ENCODE data around the gene DPF3. TPM values are rescaled to one million over a fixed set of nuclear protein-coding genes. Genes with fewer than 3 reads are reported as not detected.
"Not testable (repeated sequence)": the region's sequence is repeated elsewhere in the genome, so short reads cannot be mapped to it uniquely, and the experiment has no call there.

DPF3 gene
- total RNA-seq, 1 donor from 2014 or later, result 27.3 TPM

- ATAC-seq (no peak), DNase-seq (ENCODE audit: missing footprints) (no peak)
- intact Hi-C loops (cut with DNase I), result no loop called here
These were observed 9.5 kb downstream of the DPF3 start for GRCh38 chr14:72884386-72884785.

- DNase-seq (ENCODE audit: missing footprints) (no peak), ATAC-seq (no peak)
- intact Hi-C loops (cut with DNase I), result no loop called here
These were observed 9.9 kb downstream of the DPF3 start for GRCh38 chr14:72883961-72884360.

- ATAC-seq (no peak), DNase-seq (ENCODE audit: missing footprints) (no peak)
- intact Hi-C loops (cut with DNase I), result no loop called here
These were observed 10.8 kb downstream of the DPF3 start for GRCh38 chr14:72883109-72883508.

- no peak for ATAC-seq
- intact Hi-C loops (cut with DNase I), result no loop called here
- DNase-seq (ENCODE audit: missing footprints), result no peak
These were observed 11.4 kb downstream of the DPF3 start for GRCh38 chr14:72882463-72882862.

- intact Hi-C loops (cut with DNase I), result no loop called here
- ATAC-seq (no peak), DNase-seq (ENCODE audit: missing footprints) (no peak)
These were observed 11.9 kb downstream of the DPF3 start for GRCh38 chr14:72882047-72882446.

GRCh38 chr14:72881543-72881942, 12.4 kb downstream of the DPF3 start:
- ATAC-seq (no peak), DNase-seq (ENCODE audit: missing footprints) (no peak)
- intact Hi-C loops (cut with DNase I), result no loop called here

- ATAC-seq, result no peak
- no peak for DNase-seq (ENCODE audit: missing footprints)
- intact Hi-C loops (cut with DNase I), result no loop called here
These were observed 13.1 kb downstream of the DPF3 start for GRCh38 chr14:72880820-72881219.

- DNase-seq (ENCODE audit: missing footprints), result no peak
- intact Hi-C loops (cut with DNase I), result no loop called here
- ATAC-seq, result no peak
These were observed 13.7 kb downstream of the DPF3 start for GRCh38 chr14:72880164-72880563.

GRCh38 chr14:72879431-72879830, 14.5 kb downstream of the DPF3 start:
- intact Hi-C loops (cut with DNase I), result no loop called here
- no peak for DNase-seq (ENCODE audit: missing footprints)
- no peak for ATAC-seq

GRCh38 chr14:72878746-72879145, 15.2 kb downstream of the DPF3 start:
- no peak for DNase-seq (ENCODE audit: missing footprints)
- no peak for ATAC-seq
- intact Hi-C loops (cut with DNase I), result no loop called here

GRCh38 chr14:72876710-72877063, 17.2 kb downstream of the DPF3 start:
- intact Hi-C loops (cut with DNase I), result no loop called here
- no peak for ATAC-seq

GRCh38 chr14:72876005-72876709, 17.7 kb downstream of the DPF3 start:
- ATAC-seq (no peak), DNase-seq (ENCODE audit: missing footprints) (no peak)
- intact Hi-C loops (cut with DNase I), result no loop called here

More at GRCh38 chr14:72876710-72877063, 17.2 kb downstream of the DPF3 start:
- no peak for DNase-seq (ENCODE audit: missing footprints)

- intact Hi-C loops (cut with DNase I); DNase-seq (ENCODE audit: missing footprints); ATAC-seq: not testable (repeated sequence)
These were observed 23.0 kb downstream of the DPF3 start for GRCh38 chr14:72870878-72871277.

- DNase-seq (ENCODE audit: missing footprints) (no peak), ATAC-seq (peak; percentile 82)
- intact Hi-C loops (cut with DNase I), result loop anchor here (2.0 kb wide), 1 partner anchor 57 kb away; no protein-coding TSS in a partner anchor
These were observed 24.2 kb downstream of the DPF3 start for GRCh38 chr14:72869407-72870329.

GRCh38 chr14:72868500-72868899, 25.4 kb downstream of the DPF3 start:
- no peak for ATAC-seq
- intact Hi-C loops (cut with DNase I), result loop anchor here (2.0 kb wide), 1 partner anchor 56 kb away; no protein-coding TSS in a partner anchor
- DNase-seq (ENCODE audit: missing footprints), result no peak

GRCh38 chr14:72864712-72865365, 29.1 kb downstream of the DPF3 start:
- DNase-seq (ENCODE audit: missing footprints) (no peak), ATAC-seq (peak; percentile 52)
- intact Hi-C loops (cut with DNase I), result no loop called here

GRCh38 chr14:72863216-72864006, 30.5 kb downstream of the DPF3 start:
- DNase-seq (ENCODE audit: missing footprints) (no peak), ATAC-seq (no peak)
- intact Hi-C loops (cut with DNase I), result no loop called here

- intact Hi-C loops (cut with DNase I), result no loop called here
- no peak for ATAC-seq
- no peak for DNase-seq (ENCODE audit: missing footprints)
These were observed 37.2 kb downstream of the DPF3 start for GRCh38 chr14:72856530-72857266.
